Endothelial cell of umbilical vein (primary cell): Measurements from ENCODE around the gene INHBE. TPM values are rescaled to one million over a fixed set of nuclear protein-coding genes. Genes with fewer than 3 reads are reported as not detected.

ENCODE experiments used
- BruUV-seq: library from RNA; stranded (reverse); fragments of 400-500 nt; replicated peaks from 2 replicates; lab custom pipeline; 2021; lab: Mats Ljungman, UMichigan
- CTCF ChIA-PET: fragments of 300-600, 350-600 bp; sonication (Branson Sonifier 250); formaldehyde crosslinking; loops from one replicate; lab custom pipeline; 2021; ENCODE audit warnings: antibody characterized with exemption, inconsistent platforms; lab: Charles Lee
- POLR2A ChIA-PET: fragments of 300-600, 350-600 bp; sonication (Branson Sonifier 250); formaldehyde crosslinking; loops from one replicate; lab custom pipeline; 2021; ENCODE audit warnings: antibody characterized with exemption, inconsistent platforms; lab: Charles Lee
- DNase-seq: peaks from one replicate; pipeline ENCODE4 v3.0.0-alpha.2; 2011; ENCODE audit warnings: low read depth, low spot score
- FAIRE-seq: peaks from 2 replicates; lab custom pipeline; 2011; peaks lifted over from hg19 to GRCh38; lab: Jason Lieb, UNC
- H2AFZ ChIP-seq: 2 replicates; pipeline ENCODE4 v1.6.0; 2012; ENCODE audit warnings: low read depth, low read length, control low read depth, inconsistent platforms
- H3K27ac ChIP-seq: 2 replicates; pipeline ENCODE4 v1.5.1; 2011; ENCODE audit warnings: low read depth, mild to moderate bottlenecking, control low read depth, low read length, moderate library complexity; ENCODE audit not compliant: insufficient read depth
- H3K27me3 ChIP-seq, 2 experiments: 2 replicates each; pipeline versions ENCODE4 v1.6.0 to v1.6.1; 2011; ENCODE audit warnings: low read length in 2 of 2, mixed read lengths in 1 of 2; ENCODE audit not compliant: control insufficient read depth in 2 of 2, insufficient read depth in 2 of 2
- H3K36me3 ChIP-seq, 2 experiments: 2 replicates in 1 of 2; 3 replicates in 1 of 2; pipeline ENCODE4 v1.5.1; 2011; ENCODE audit warnings: low read length in 2 of 2, mild to moderate bottlenecking in 1 of 2, moderate library complexity in 1 of 2; ENCODE audit not compliant: control insufficient read depth in 2 of 2, insufficient read depth in 2 of 2; ENCODE audit errors: extremely low read depth in 1 of 2
- H3K4me1 ChIP-seq: 3 replicates; pipeline ENCODE4 v1.5.1; 2011; ENCODE audit warnings: mild to moderate bottlenecking, low read length; ENCODE audit not compliant: control insufficient read depth, insufficient read depth; ENCODE audit errors: extremely low read depth
- H3K4me2 ChIP-seq: 2 replicates; pipeline ENCODE4 v1.6.1; 2011; ENCODE audit warnings: low read length, control low read depth, mixed read lengths; ENCODE audit not compliant: insufficient read depth
- H3K4me3 ChIP-seq, 3 experiments: fragments of 200-600 bp in 1 of 3; sonication (generic), shearing (Covaris generic) in 1 of 3; replicated peaks in 1 of 3; 2 replicates each; pipeline ENCODE4 v1.5.1; 2011 to 2016; ENCODE audit warnings: control low read depth in 3 of 3, low read length in 3 of 3, mild to moderate bottlenecking in 2 of 3, inconsistent platforms in 1 of 3, low read depth in 1 of 3, moderate library complexity in 1 of 3; ENCODE audit not compliant: insufficient read depth in 1 of 3
- H3K79me2 ChIP-seq: 2 replicates; pipeline ENCODE4 v1.6.0; 2012; ENCODE audit warnings: low read length, inconsistent platforms; ENCODE audit not compliant: control insufficient read depth, insufficient read depth
- H3K9ac ChIP-seq: replicated peaks from 2 replicates; pipeline ENCODE3; 2011; ENCODE audit warnings: low read length, control low read depth; ENCODE audit not compliant: insufficient read depth; ENCODE audit errors: extremely low read depth
- H3K9me1 ChIP-seq: replicated peaks from 3 replicates; pipeline ENCODE4 v1.6.0; 2011; ENCODE audit warnings: mild to moderate bottlenecking, low read length; ENCODE audit not compliant: control insufficient read depth, insufficient read depth; ENCODE audit errors: extremely low read depth
- H3K9me3 ChIP-seq: replicated peaks from 2 replicates; pipeline ENCODE4 v1.5.1; 2012; ENCODE audit warnings: low read length, inconsistent platforms; ENCODE audit not compliant: control insufficient read depth, insufficient read depth
- H4K20me1 ChIP-seq: replicated peaks from 2 replicates; pipeline ENCODE3; 2011; ENCODE audit warnings: mild to moderate bottlenecking, low read length; ENCODE audit not compliant: control insufficient read depth, insufficient read depth; ENCODE audit errors: extremely low read depth
- EZH2 ChIP-seq: IDR thresholded peaks from 2 replicates; pipeline ENCODE4 v1.6.1; 2012; ENCODE audit warnings: borderline replicate concordance, low read depth, mild to moderate bottlenecking, moderate library complexity, low read length, inconsistent platforms; ENCODE audit not compliant: severe bottlenecking
- FOS ChIP-seq: IDR thresholded peaks from 2 replicates; pipeline ENCODE4 v1.6.1; 2011; ENCODE audit warnings: mild to moderate bottlenecking, low read length, moderate library complexity, borderline replicate concordance; ENCODE audit not compliant: insufficient read depth
- GATA2 ChIP-seq: IDR thresholded peaks from 2 replicates; pipeline ENCODE4 v1.7.0; 2011; ENCODE audit warnings: low read depth, mild to moderate bottlenecking, moderate library complexity, mixed read lengths, low read length; ENCODE audit not compliant: insufficient read length, insufficient read depth
- JUN ChIP-seq: IDR thresholded peaks from 2 replicates; pipeline ENCODE4 v1.6.1; 2011; ENCODE audit warnings: borderline replicate concordance, low read depth; ENCODE audit not compliant: insufficient read length, insufficient read depth
- MYC ChIP-seq: IDR thresholded peaks from one replicate; pipeline ENCODE4 v1.6.1; 2011; ENCODE audit warnings: mild to moderate bottlenecking, low read depth, low read length
- POLR2A ChIP-seq: IDR thresholded peaks from 2 replicates; pipeline ENCODE4 v1.6.1; 2012; ENCODE audit warnings: low read depth, mild to moderate bottlenecking, control low read depth, low read length
- POLR2AphosphoS5 ChIP-seq: IDR thresholded peaks from 2 replicates; pipeline ENCODE4 v1.6.1; 2012; ENCODE audit warnings: low read depth, mild to moderate bottlenecking, control low read depth, low read length, moderate library complexity; ENCODE audit not compliant: insufficient read depth
- dilution Hi-C: fragments of 300-500 bp; cut with MboI; formaldehyde crosslinking; loops from one replicate; pipeline ENCODE4 v1.15.0; 2019; ENCODE audit warnings: low sequenced_read_pairs; ENCODE audit not compliant: extremely low pct_ligation_motif_present
- intact Hi-C: fragments of 100-400 bp; cut with micrococcal nuclease; formaldehyde crosslinking; loops from one replicate; pipeline ENCODE4 v1.10.0; 2022
- polyA plus RNA-seq, 4 experiments: library from polyadenylated mRNA; depleted of rRNA in 3 of 4; stranded (reverse) in 3 of 4; unstranded in 1 of 4; fragments of >200 nt; gene quantifications; 2 replicates each; pipeline versions ENCODE4 v1.2.1 to v1.2.3, GENCODE V29; 2011 to 2012; ENCODE audit warnings: missing spikeins in 1 of 4
- total RNA-seq: library from RNA; stranded (reverse); gene quantifications from 2 replicates; pipeline ENCODE4 v1.2.3, GENCODE V29; 2021
- TF ChIP-seq, protein P1 (sequence below): IDR thresholded peaks from 2 replicates; pipeline ENCODE4 v1.6.1; 2011; ENCODE audit not compliant: insufficient read depth, insufficient read length
- TF ChIP-seq, protein P2 (sequence below), 2 donors: IDR thresholded peaks; 1 replicate in 1 of 2; 2 replicates in 1 of 2; pipeline ENCODE4 v1.5.1; 2011; ENCODE audit warnings: low read length in 2 of 2, mild to moderate bottlenecking in 2 of 2, moderate library complexity in 2 of 2, control low read depth in 1 of 2, inconsistent platforms in 1 of 2, low read depth in 1 of 2; ENCODE audit not compliant: insufficient read depth in 1 of 2; ENCODE audit errors: extremely low read depth in 1 of 2

Gene INHBE
- total and polyA plus RNA-seq, 2 donors (not counting 3 experiments of a cell fraction or from before 2014, with no cell fraction given): not detected

DNA sequence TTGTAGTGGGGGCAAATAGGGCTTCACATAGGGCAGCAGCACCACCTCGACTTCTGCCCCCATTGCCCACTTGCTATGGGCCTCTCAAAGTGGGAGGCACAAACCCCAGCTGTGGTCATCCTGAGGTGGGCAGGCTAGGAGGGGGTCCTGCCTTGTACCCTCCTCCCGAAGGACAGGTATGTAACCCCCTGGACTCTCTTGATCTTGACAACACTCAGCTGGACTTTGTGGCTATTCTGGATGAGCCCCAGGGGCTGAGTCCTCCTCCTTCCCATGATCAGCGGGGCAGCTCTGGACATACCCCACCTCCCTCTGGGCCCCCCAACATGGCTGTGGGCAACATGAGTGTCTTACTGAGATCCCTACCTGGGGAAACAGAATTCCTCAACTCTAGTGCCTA, 16.6 kb downstream of the INHBE start:
- no peak for FAIRE-seq
- BruUV-seq: no TSS peak
- intact Hi-C loops (no loop called here), dilution Hi-C loops (no loop called here)
- Histone ChIP-seq H3K27ac (no peak overlapping the region), H3K4me3 (no peak overlapping the region), H3K9ac (no peak overlapping the region), H3K79me2 (no peaks in the 10 kb centered on the region), H2AFZ (no peak overlapping the region), H3K4me2 (no peak overlapping the region), H3K4me1 (peaks cover 5% of the 10 kb centered on the region), H3K36me3 (no peaks in the 10 kb centered on the region), H3K27me3 (peaks cover 52 to 60% of the 10 kb centered on the region in 2 experiments), H3K9me3 (no peaks in the 10 kb centered on the region), H3K9me1 (no peaks in the 10 kb centered on the region), H4K20me1 (no peaks in the 10 kb centered on the region)
- POLR2A ChIA-PET: no interaction called here
- TF ChIP-seq, protein P1, sequence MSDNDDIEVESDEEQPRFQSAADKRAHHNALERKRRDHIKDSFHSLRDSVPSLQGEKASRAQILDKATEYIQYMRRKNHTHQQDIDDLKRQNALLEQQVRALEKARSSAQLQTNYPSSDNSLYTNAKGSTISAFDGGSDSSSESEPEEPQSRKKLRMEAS: no peak
- TF ChIP-seq EZH2 (no peak), MYC (no peak), POLR2A (no peak), POLR2AphosphoS5 (no peak), GATA2 (no peak), JUN (no peak), FOS (no peak)
- TF ChIP-seq, protein P2, sequence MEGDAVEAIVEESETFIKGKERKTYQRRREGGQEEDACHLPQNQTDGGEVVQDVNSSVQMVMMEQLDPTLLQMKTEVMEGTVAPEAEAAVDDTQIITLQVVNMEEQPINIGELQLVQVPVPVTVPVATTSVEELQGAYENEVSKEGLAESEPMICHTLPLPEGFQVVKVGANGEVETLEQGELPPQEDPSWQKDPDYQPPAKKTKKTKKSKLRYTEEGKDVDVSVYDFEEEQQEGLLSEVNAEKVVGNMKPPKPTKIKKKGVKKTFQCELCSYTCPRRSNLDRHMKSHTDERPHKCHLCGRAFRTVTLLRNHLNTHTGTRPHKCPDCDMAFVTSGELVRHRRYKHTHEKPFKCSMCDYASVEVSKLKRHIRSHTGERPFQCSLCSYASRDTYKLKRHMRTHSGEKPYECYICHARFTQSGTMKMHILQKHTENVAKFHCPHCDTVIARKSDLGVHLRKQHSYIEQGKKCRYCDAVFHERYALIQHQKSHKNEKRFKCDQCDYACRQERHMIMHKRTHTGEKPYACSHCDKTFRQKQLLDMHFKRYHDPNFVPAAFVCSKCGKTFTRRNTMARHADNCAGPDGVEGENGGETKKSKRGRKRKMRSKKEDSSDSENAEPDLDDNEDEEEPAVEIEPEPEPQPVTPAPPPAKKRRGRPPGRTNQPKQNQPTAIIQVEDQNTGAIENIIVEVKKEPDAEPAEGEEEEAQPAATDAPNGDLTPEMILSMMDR (IDR thresholded peaks at IDR 0.05; ENCODE audit: extremely low read depth in 1 of 2, insufficient read depth in 1 of 2, low read depth in 1 of 2, low read length in 2 of 2): no peak
- CTCF ChIA-PET: interaction anchor here (1.5 to 4.0 kb wide), 2 partner anchors 9 to 13 kb away, joined by 4 to 17 read pairs; partner anchors contain the start of gene GLI1
- no peak for DNase-seq
